Renal pelvis (tissue), 4 donors: ENCODE data around the gene NCKAP5. TPM values are rescaled to one million over a fixed set of nuclear protein-coding genes. Genes with fewer than 3 reads are reported as not detected.
"Not testable (repeated sequence)": the region's sequence is repeated elsewhere in the genome, so short reads cannot be mapped to it uniquely, and the experiment has no call there.

Experiments used
- DNase-seq: peaks from one replicate; pipeline ENCODE4 v3.0.0-alpha.2; 2013
- polyA plus RNA-seq, 3 donors: library from polyadenylated mRNA; unstranded; fragments of 120-200 nt; gene quantifications; one replicate each; pipeline ENCODE4 v1.2.1, GENCODE V29; 2013; ENCODE audit not compliant: insufficient read length in 3 of 3

Gene NCKAP5
- polyA plus RNA-seq, 3 donors, result 6.2 to 6.5 (median 6.3) TPM

GRCh38 chr2:133209325-133209724 lies 358.9 kb downstream of the NCKAP5 start:
- no peak for DNase-seq

DNA sequence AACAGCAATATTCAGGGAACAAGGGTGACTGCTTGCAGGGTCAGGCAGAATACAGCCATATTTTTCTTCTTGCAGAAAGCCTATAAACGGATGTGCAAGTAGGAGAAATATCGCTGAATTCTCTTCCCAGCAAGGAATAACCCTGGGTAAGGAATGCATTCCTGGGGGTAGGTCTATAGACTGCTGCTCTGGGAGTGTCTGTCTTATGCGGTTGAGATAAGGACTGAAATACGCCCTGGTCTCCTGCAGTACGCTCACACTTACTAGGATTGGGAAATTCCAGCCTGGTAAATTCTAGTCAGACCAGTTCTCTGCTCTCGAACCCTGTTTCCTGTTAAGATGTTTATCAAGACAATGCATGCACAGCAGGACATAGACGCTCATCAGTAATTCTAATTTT lies 361.6 kb downstream of the NCKAP5 start:
- DNase-seq, result not testable (repeated sequence)

GRCh38 chr2:133204421-133204820 lies 363.8 kb downstream of the NCKAP5 start:
- DNase-seq, result no peak

DNA sequence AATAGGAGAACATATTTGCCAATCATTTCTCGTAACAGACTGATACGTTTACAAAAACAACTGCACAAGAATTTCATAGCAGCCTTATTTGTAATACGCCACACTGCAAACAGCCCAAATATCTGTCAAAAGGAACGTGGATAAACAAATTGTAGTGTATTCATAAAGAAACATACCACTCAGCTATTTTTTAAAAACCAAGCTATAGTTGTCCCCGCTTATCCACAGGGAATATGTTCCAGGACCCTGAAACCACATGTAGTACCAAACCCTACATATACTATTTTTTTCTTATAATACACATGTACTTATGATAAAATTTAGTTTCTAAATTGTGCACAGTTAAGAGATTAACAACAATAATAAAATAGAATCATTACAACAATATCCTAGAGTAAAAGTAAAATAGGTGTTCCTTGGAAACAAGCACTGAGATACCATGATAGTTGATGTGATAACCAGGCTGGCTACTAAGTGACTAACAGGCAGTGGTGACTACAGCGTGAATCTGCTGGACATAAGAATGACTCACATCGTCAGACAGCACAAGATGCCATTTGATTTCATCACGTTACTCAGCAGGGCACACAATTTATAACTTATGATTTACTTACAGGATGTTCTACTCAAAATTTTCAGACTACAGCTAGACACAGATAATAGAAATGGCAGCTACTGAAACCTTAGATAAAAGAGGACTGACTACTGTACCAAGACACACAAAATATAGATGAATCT lies 367.4 kb downstream of the NCKAP5 start:
- no peak for DNase-seq

- DNase-seq, result no peak
Measured at GRCh38 chr2:133198678-133199077, 369.6 kb downstream of the NCKAP5 start.

- no peak for DNase-seq
Measured at GRCh38 chr2:133197156-133197555, 371.1 kb downstream of the NCKAP5 start.

DNA sequence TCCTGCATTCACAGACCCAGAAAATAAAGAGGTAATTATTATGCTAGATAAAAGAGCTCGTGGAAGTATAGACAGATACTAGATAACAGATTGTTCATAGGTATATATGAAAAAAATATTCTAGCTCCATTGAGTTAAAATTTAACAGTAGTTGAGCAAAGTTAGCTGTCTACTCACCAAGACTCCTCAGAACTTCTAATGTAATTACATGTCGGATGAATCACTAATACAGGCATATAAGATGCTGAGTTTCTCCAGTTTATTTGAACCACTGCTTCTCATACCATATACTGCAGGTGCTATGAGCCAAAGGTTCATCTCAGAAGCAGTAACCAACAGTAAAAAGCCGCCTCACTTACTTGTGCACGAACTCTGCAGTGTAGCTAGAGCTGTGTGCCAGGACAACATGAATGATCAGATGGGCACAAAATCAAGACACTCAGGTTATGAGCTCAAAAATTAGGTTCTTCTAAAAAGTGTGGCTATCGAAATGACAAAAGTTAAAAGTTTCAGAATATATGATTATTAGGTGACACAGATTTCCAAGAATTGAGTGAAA lies 373.4 kb downstream of the NCKAP5 start:
- DNase-seq, result no peak

GRCh38 chr2:133194362-133194655 lies 374.0 kb downstream of the NCKAP5 start:
- no peak for DNase-seq

DNA sequence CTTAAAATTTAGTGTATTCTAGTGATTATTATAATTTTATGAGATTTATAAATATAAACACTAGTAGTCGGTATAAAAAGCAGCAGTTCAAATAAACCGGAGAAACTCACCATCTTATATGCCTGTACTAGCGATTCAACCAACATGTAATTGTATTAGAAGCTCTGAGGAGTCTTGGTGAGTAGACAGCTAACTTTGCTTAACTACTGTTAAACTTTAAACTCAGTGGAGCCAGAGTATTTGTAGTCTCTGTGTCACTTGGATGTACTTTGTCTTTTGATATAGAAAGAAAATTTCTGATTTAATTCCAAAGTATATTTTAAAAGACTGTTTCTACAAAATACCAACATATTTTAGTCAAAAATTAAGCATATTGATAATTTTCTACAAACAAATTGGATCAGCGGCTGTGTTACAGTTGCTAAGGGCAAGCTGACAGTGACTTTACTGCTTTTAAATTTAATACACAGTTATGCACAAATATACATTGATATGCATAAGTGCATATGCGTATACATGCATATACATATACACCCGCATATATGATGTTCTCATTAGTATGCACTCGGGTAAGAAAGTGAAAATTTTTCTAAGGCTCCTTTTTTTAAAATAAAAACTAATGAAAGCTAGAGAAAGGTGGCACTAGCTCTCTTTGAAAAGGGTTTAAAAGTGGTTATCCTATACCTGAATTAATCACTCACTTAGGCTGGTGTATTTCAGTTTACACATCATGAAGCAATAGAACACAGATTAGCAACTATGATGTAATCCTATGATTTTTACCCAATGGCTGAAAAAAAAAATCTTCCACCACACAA lies 374.5 kb downstream of the NCKAP5 start:
- DNase-seq, result no peak

GRCh38 chr2:133192028-133192427 lies 376.2 kb downstream of the NCKAP5 start:
- DNase-seq, result no peak

DNA sequence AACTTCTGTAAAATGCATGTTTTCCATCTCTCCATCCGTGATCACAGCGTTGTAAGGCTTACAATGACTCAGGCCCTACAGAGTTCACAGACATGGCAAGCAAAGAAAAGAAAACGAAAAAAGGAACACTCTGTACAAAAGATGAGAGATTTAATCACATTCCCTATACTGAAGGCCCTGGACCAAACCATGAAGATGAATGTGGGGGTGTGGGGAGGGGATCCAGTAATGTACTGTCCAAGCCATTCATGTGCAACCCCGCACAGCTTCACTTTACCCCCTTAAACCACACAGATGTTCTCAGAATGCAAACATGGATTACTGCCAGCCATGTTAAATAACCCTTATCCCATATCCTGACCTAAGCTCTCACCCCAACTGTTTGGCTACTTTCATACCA lies 391.1 kb downstream of the NCKAP5 start:
- no peak for DNase-seq

- DNase-seq, result no peak
Measured at GRCh38 chr2:133175926-133176325, 392.3 kb downstream of the NCKAP5 start.

GRCh38 chr2:133173224-133173623 lies 395.0 kb downstream of the NCKAP5 start:
- no peak for DNase-seq

GRCh38 chr2:133171393-133172004 lies 396.8 kb downstream of the NCKAP5 start:
- DNase-seq, result peak; percentile 73

DNA sequence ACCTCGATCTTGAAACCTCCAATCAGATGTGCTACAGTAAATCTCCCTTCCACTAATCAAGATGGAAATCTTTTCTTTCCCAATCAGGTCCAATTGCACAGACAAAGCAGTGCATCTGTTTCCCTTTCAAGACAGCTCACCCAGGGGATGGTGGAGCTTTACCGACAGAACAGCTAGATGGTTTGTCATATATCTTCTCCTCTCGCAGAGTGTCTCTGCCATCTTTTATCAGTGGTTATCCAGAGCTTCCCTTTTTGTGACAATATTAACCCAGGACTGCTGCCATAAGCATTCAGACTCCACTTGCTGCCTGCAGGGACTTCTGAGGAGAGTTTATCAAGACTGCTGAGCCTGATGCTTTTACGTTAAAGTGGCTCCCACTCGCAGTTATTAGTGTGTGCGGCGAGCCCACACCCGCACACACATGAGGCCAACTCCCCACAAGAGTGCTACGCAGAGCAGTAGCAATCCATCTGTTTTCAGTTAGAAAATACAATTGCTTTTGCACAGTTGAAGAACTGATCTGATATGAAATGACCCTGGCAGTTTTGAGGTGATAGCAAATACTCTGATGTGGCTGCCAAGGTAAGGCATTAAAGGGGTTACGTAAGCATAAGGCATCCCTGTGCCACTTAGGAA lies 398.9 kb downstream of the NCKAP5 start:
- no peak for DNase-seq

GRCh38 chr2:133167990-133168389 lies 400.3 kb downstream of the NCKAP5 start:
- no peak for DNase-seq

- no peak for DNase-seq
Measured at GRCh38 chr2:133167223-133167622, 401.0 kb downstream of the NCKAP5 start.

GRCh38 chr2:133166031-133166430 lies 402.2 kb downstream of the NCKAP5 start:
- DNase-seq, result no peak

DNA sequence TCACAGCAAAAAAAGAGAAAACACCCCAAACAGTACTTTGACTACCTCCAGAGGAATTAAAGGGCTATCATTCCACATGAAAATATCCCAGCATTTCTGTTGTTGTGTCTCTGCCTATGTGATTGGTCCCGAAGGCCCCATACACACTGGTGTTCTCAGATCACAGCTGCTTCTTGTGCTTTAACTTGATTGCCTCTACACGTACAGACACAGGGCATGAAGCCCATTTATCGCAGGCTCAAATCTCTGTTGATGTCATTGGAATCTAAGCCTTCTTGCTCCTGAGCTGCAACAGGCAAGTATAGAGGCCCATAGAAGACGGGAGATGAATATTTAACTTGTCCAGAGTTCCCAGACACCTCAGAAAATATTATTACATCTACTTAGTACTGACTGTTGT lies 405.2 kb downstream of the NCKAP5 start:
- DNase-seq, result no peak

DNA sequence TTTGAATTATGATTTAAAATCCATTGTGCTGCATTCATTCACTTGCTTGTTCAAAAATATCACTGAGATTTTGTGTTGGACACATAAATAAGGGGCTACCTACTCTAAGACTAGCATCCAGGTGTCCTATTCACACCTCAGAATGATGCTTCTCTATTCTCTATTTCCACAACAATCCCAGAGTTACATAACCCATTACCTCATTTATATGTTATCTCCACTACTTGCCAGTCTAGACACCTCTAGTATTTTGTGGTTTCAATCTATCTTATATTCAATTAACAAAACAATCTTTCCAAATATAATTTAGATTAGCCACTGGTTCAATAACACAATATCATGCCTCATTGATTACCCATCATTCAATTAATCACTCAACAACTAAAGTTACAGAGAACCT lies 409.8 kb downstream of the NCKAP5 start:
- no peak for DNase-seq

DNA sequence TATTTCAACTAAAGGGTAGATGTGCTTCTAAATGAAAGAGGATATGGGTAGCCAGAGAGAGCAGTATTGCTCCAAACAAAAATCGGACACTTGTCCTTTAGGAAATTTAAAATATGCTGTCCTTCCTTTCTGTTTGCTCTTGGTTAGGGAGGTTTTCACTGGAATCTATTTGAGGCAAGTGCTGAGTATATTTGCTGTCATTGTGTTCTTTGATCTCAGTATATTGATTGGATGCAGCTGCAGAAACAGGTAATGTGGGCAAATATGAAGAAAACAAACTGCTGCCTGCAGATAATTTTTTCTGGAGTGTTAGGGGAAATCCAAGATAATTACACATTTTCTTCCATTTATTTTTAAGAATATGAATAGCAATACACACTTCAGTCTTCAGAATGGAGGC lies 410.2 kb downstream of the NCKAP5 start:
- no peak for DNase-seq

DNA sequence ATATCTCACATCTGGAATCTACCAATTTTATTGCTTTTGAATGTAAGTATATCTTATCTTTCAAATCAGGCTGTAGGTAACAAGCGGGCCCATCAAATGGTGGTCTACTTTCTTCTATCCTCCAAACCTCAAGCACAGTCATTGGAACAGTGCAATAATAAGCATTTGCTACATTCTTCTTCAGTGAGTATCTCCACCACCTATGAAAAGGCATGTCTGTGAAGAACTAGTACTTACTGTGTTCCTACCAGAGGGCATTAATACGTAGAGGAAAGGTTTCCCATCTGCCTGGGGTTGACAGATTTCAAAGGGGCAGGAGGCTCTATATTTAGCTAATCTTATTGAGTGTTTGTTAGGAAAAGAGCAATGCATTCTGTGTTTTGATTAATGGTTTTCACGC lies 411.1 kb downstream of the NCKAP5 start:
- DNase-seq, result no peak
